Nephron (organoid): ENCODE results near the gene RBSN.
A peak's percentile ranks its signal among the peaks of the same experiment; 100 is the strongest.

Source experiments
- H3K27ac Mint-ChIP-seq, 3 experiments: 2 replicates each; pipeline ENCODE4 v1.8.0; 2020; ENCODE audit warnings: mixed read lengths in 3 of 3, mild to moderate bottlenecking in 2 of 3, moderate library complexity in 1 of 3
- H3K27me3 Mint-ChIP-seq: 2 replicates; pipeline ENCODE4 v1.8.0; 2021; ENCODE audit warnings: low read depth, mild to moderate bottlenecking, moderate library complexity, mixed read lengths
- H3K36me3 Mint-ChIP-seq: 2 replicates; pipeline ENCODE4 v1.8.0; 2020; ENCODE audit warnings: low read depth, mixed read lengths
- H3K4me1 Mint-ChIP-seq: 2 replicates; pipeline ENCODE4 v1.8.0; 2020; ENCODE audit warnings: mixed read lengths
- H3K4me3 Mint-ChIP-seq, 3 experiments: 2 replicates each; pipeline ENCODE4 v1.8.0; 2020; ENCODE audit warnings: mild to moderate bottlenecking in 3 of 3, mixed read lengths in 3 of 3, moderate library complexity in 2 of 3
- H3K9me3 Mint-ChIP-seq: 2 replicates; pipeline ENCODE4 v1.8.0; 2020; ENCODE audit warnings: mixed read lengths
- TF ChIP-seq, protein P1 (sequence below), 3 experiments: fragments of 200-600 bp; sonication (generic); IDR thresholded peaks; one replicate each; pipeline ENCODE4 v1.5.0; 2021; ENCODE audit warnings: antibody characterized with exemption in 3 of 3; ENCODE audit not compliant: unreplicated experiment in 3 of 3

The RBSN gene

DNA sequence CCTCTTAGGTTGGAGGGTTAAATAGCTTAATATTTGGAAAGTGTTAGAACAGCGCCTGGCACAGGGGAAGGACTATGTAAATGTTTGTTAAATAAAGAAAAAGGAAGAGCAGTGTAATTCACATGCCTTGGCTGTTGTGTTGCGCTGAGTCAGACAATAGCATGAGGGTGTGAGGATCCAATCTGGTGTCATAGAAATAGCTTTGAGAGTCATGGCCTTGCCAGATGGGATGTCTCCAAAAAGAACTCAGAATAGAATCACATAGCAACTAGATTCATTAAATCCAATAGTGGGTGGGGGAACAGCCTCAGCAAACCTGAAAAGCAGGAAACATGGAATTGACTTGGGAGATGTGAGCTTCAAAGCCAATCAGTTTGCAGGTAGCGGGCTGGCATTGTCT, 3.9 kb upstream of the RBSN start:
- no peaks in the 10 kb centered on the region for H3K27me3 Mint-ChIP-seq
- H3K9me3 Mint-ChIP-seq, result no peaks in the 10 kb centered on the region
- no peak overlapping the region for H3K27ac Mint-ChIP-seq
- peaks cover 14% of the 10 kb centered on the region for H3K4me1 Mint-ChIP-seq
- TF ChIP-seq, protein P1, sequence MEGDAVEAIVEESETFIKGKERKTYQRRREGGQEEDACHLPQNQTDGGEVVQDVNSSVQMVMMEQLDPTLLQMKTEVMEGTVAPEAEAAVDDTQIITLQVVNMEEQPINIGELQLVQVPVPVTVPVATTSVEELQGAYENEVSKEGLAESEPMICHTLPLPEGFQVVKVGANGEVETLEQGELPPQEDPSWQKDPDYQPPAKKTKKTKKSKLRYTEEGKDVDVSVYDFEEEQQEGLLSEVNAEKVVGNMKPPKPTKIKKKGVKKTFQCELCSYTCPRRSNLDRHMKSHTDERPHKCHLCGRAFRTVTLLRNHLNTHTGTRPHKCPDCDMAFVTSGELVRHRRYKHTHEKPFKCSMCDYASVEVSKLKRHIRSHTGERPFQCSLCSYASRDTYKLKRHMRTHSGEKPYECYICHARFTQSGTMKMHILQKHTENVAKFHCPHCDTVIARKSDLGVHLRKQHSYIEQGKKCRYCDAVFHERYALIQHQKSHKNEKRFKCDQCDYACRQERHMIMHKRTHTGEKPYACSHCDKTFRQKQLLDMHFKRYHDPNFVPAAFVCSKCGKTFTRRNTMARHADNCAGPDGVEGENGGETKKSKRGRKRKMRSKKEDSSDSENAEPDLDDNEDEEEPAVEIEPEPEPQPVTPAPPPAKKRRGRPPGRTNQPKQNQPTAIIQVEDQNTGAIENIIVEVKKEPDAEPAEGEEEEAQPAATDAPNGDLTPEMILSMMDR (IDR thresholded peaks at IDR 0.05; ENCODE audit: unreplicated experiment in 3 of 3), result no peak
- no peak overlapping the region for H3K4me3 Mint-ChIP-seq
- H3K36me3 Mint-ChIP-seq, result peaks cover 2% of the 10 kb centered on the region

DNA sequence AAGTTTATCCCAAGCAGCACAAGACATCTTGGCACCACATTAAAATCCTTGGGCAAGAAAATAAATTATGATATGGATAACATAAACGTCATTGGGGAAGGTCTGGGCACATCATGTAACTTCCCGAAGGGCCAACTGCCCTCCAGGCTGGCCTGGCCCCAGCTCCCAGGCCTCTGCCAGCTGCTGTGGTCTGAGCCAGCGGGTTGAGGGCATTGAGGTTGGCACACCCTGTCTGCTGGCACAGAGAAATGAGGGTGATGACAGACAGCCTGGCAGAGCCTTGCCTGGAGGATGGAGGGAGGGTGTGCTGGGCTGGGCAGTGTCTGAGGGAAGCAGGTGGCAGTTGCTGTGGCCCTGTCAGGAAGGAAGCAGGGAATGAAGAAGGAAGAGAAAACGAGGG, 3.3 kb upstream of the RBSN start:
- TF ChIP-seq, protein P1 (IDR thresholded peaks at IDR 0.05; ENCODE audit: unreplicated experiment in 3 of 3), result no peak
- H3K9me3 Mint-ChIP-seq, result no peaks in the 10 kb centered on the region
- peaks cover 17% of the 10 kb centered on the region for H3K4me1 Mint-ChIP-seq
- H3K36me3 Mint-ChIP-seq, result peaks cover 3% of the 10 kb centered on the region
- no peaks in the 10 kb centered on the region for H3K27me3 Mint-ChIP-seq
- H3K4me3 Mint-ChIP-seq, result peak overlapping the region; percentile 21 to 62 (median 38)
- H3K27ac Mint-ChIP-seq, result no peak overlapping the region

GRCh38 chr3:15099364-15100098, 583 bp upstream of the RBSN start:
- peak overlapping the region; percentile 95 to 99 (median 99) for H3K4me3 Mint-ChIP-seq
- H3K27ac Mint-ChIP-seq, result peak overlapping the region; percentile 66 to 89 (median 88)
- H3K4me1 Mint-ChIP-seq, result peaks cover 17% of the 10 kb centered on the region
- TF ChIP-seq, protein P1 (IDR thresholded peaks at IDR 0.05; ENCODE audit: unreplicated experiment in 3 of 3), result no peak
- H3K27me3 Mint-ChIP-seq, result no peaks in the 10 kb centered on the region
- peaks cover 17% of the 10 kb centered on the region for H3K36me3 Mint-ChIP-seq
- H3K9me3 Mint-ChIP-seq, result no peaks in the 10 kb centered on the region

DNA sequence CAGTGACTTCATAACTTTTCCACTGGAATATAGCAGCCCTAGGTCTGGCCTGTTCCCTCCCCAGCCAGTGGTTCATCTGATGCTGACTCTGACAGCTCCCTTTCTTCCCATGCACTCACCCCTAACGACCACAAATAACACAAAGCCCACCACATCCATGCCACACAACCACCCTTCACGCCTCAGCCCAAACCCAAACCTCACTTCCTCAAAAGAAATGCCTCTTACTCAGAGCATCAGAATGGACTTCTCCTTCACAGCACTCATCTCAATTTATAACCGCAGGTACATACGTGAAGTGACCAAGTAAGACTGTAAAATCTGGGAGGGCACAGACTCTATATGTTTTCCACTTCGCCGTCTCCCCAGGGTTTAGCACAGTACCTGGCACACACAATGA, 1.1 kb downstream of the RBSN start:
- H3K4me3 Mint-ChIP-seq, result peak overlapping the region; percentile 95 to 99 (median 99)
- H3K9me3 Mint-ChIP-seq, result no peaks in the 10 kb centered on the region
- H3K27me3 Mint-ChIP-seq, result no peaks in the 10 kb centered on the region
- TF ChIP-seq, protein P1 (IDR thresholded peaks at IDR 0.05; ENCODE audit: unreplicated experiment in 3 of 3), result no peak
- H3K27ac Mint-ChIP-seq, result peak overlapping the region; percentile 66 to 89 (median 88)
- peaks cover 21% of the 10 kb centered on the region for H3K4me1 Mint-ChIP-seq
- H3K36me3 Mint-ChIP-seq, result peaks cover 25% of the 10 kb centered on the region

- Mint-ChIP-seq H3K9me3 (no peaks in the 10 kb centered on the region), H3K27ac (no peak overlapping the region), H3K36me3 (peaks cover 28% of the 10 kb centered on the region), H3K4me3 (peak overlapping the region; percentile 49 to 76 (median 75)), H3K4me1 (peaks cover 25% of the 10 kb centered on the region), H3K27me3 (no peaks in the 10 kb centered on the region)
- TF ChIP-seq, protein P1 (IDR thresholded peaks at IDR 0.05; ENCODE audit: unreplicated experiment in 3 of 3), result no peak
These were observed 2.9 kb downstream of the RBSN start for GRCh38 chr3:15096046-15096445.
